HepG2 (cell line): ENCODE results near the gene MINDY2. TPM values are rescaled to one million over a fixed set of nuclear protein-coding genes. Genes with fewer than 3 reads are reported as not detected.

Source experiments
- ATM ChIP-seq: fragments of 450-650 bp; IDR thresholded peaks from 2 replicates; pipeline ENCODE4 v1.7.1; 2017; ENCODE audit warnings: mild to moderate bottlenecking, borderline replicate concordance
- BCL3 ChIP-seq: sonication (generic); formaldehyde crosslinking; IDR thresholded peaks from 2 replicates; pipeline ENCODE4 v1.5.1; 2020; ENCODE audit warnings: mild to moderate bottlenecking, missing genetic modification reagents, moderate library complexity
- DMAP1 ChIP-seq: IDR thresholded peaks from 2 replicates; pipeline ENCODE4 v1.6.1; 2016
- MYPOP ChIP-seq: sonication (generic); formaldehyde crosslinking; IDR thresholded peaks from 2 replicates; pipeline ENCODE4 v1.8.1; 2023; ENCODE audit warnings: mild to moderate bottlenecking, moderate library complexity, missing genetic modification reagents
- POLR2AphosphoS5 ChIP-seq: IDR thresholded peaks from 2 replicates; pipeline ENCODE4 v1.6.1; 2012; ENCODE audit warnings: low read depth, low read length
- RBM39 ChIP-seq: fragments of 200-400 bp; formaldehyde crosslinking; IDR thresholded peaks from one replicate; pipeline ENCODE4 v1.6.1; 2018; ENCODE audit warnings: antibody characterized with exemption, mild to moderate bottlenecking, low read depth, low read length; ENCODE audit not compliant: poor library complexity, severe bottlenecking
- RFX1 ChIP-seq: fragments of 450-650 bp; IDR thresholded peaks from 2 replicates; pipeline ENCODE4 v1.6.1; 2017
- THRA ChIP-seq: sonication (generic); formaldehyde crosslinking; IDR thresholded peaks from 2 replicates; pipeline ENCODE4 v1.4.0; 2020; ENCODE audit warnings: missing genetic modification reagents, borderline replicate concordance
- XRCC5 ChIP-seq: fragments of 200-400 bp; formaldehyde crosslinking; optimal IDR thresholded peaks from 2 replicates; pipeline ENCODE3; 2017; ENCODE audit warnings: mild to moderate bottlenecking, low read length
- ZBTB26 ChIP-seq: IDR thresholded peaks from 2 replicates; pipeline ENCODE4 v1.6.1; 2016; ENCODE audit warnings: missing compliant biosample characterization, missing genetic modification reagents, borderline replicate concordance
- ZBTB7B ChIP-seq: sonication (generic); formaldehyde crosslinking; IDR thresholded peaks from 2 replicates; pipeline ENCODE4 v1.4.0; 2020; ENCODE audit warnings: missing genetic modification reagents
- ZMAT3 ChIP-seq: sonication (generic); formaldehyde crosslinking; conservative IDR thresholded peaks from 2 replicates; pipeline ENCODE4 v1.7.0; 2021; ENCODE audit warnings: missing genetic modification reagents
- ZNF136 ChIP-seq: sonication (generic); formaldehyde crosslinking; IDR thresholded peaks from 2 replicates; pipeline ENCODE4 v1.8.1; 2022; ENCODE audit warnings: low read depth, mild to moderate bottlenecking, moderate library complexity, missing genetic modification reagents
- ZNF354B ChIP-seq: sonication (generic); formaldehyde crosslinking; IDR thresholded peaks from 2 replicates; pipeline ENCODE4 v1.8.0; 2022; ENCODE audit warnings: mild to moderate bottlenecking, missing genetic modification reagents
- ZNF569 ChIP-seq: sonication (generic); formaldehyde crosslinking; IDR thresholded peaks from 2 replicates; pipeline ENCODE4 v1.5.0; 2020; ENCODE audit warnings: mild to moderate bottlenecking, missing genetic modification reagents, moderate library complexity, borderline replicate concordance
- ZNF687 ChIP-seq: sonication (generic); formaldehyde crosslinking; IDR thresholded peaks from 2 replicates; pipeline ENCODE4 v1.5.1; 2020; ENCODE audit warnings: mild to moderate bottlenecking, missing genetic modification reagents, moderate library complexity
- ZNF720 ChIP-seq: sonication (generic); formaldehyde crosslinking; IDR thresholded peaks from 2 replicates; pipeline ENCODE4 v1.4.0; 2020; ENCODE audit warnings: missing genetic modification reagents
- polyA plus RNA-seq, 8 experiments: library from polyadenylated mRNA; depleted of rRNA in 3 of 8; stranded (reverse) in 7 of 8; unstranded in 1 of 8; fragments of >200 nt; fragmentation: Illumina TruSeq in 4 of 8; extraction: Trizol in 4 of 8; gene quantifications; 2 replicates each; pipeline versions ENCODE4 v1.2.1 to v1.2.3, GENCODE V29; 2011 to 2016; ENCODE audit warnings: low read depth in 4 of 8, missing spikeins in 1 of 8, mixed read lengths in 1 of 8; ENCODE audit not compliant: insufficient read depth in 1 of 8
- total RNA-seq, 5 experiments: library from RNA; depleted of rRNA; stranded (reverse); fragments of >200 nt; fragmentation: Illumina TruSeq; extraction: Trizol; gene quantifications; 2 replicates each; pipeline ENCODE4 v1.2.3, GENCODE V29; 2016; ENCODE audit warnings: low read depth in 1 of 5
- TF ChIP-seq, protein P1 (sequence below): sonication (generic); formaldehyde crosslinking; conservative IDR thresholded peaks from 2 replicates; pipeline ENCODE4 v1.5.0; 2020; ENCODE audit warnings: missing genetic modification reagents

MINDY2 gene
- total and polyA plus RNA-seq, 2 of the 13 experiments (the other 11 are each of a cell fraction or from before 2014, with no cell fraction given): 7.2 to 12.6 TPM

DNA sequence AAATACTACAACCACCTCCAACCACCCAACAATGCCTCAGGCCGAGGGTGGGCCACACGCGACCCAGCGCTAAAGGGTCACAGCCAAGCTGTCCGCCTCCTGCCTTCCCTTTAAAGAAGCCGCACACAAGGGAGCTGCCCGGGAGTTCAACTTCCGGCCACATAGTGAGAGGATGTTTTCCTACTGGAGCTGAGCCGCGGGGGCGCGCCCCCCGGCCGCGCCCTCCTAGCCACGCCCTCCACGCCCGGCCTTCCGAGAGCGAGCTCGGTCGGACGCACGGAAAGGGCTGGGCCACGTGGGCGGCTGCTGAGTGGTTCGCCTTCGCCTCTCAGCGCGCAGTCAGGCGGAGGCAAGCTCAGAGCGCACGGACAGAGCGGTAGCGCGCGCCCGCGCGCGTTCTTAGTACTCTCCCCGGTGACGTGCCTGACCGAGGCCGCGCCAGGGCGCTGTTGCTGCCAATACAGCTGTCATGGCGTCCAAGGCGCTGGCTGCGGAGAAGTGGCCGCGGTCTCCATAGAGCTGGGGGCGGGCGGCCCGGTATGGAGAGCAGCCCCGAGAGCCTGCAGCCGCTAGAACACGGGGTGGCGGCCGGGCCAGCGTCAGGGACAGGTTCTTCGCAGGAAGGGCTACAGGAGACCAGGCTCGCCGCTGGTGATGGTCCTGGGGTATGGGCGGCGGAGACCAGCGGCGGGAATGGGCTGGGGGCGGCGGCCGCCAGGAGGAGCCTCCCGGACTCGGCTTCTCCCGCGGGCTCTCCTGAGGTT lies at the start of gene MINDY2 (continued):
- TF ChIP-seq BCL3 (no peak), ATM (no peak), DMAP1 (CRISPR knock-in tag) (peak; percentile 70; the same call in 1 of the 2 replicates), ZBTB26 (CRISPR knock-in tag) (peak; percentile 29; the same call in 1 of the 2 replicates), ZNF569 (CRISPR knock-in tag) (0 out of 2 replicates have a peak, but pooled peaks have one; percentile 26), ZNF720 (CRISPR knock-in tag) (no peak), MYPOP (CRISPR knock-in tag) (peak; percentile 99), ZBTB7B (CRISPR knock-in tag) (peak; percentile 80), RFX1 (no peak), POLR2AphosphoS5 (peak; percentile 75), RBM39 (peak; percentile 39), ZNF136 (peak; percentile 91), ZNF354B (CRISPR knock-in tag) (no peak), THRA (CRISPR knock-in tag) (0 out of 2 replicates have a peak, but pooled peaks have one; percentile 4), XRCC5 (peak; percentile 40), ZMAT3 (CRISPR knock-in tag) (peak; percentile 59; the same call in 1 of the 2 replicates), ZNF687 (CRISPR knock-in tag) (peak; percentile 94)
- TF ChIP-seq, protein P1, sequence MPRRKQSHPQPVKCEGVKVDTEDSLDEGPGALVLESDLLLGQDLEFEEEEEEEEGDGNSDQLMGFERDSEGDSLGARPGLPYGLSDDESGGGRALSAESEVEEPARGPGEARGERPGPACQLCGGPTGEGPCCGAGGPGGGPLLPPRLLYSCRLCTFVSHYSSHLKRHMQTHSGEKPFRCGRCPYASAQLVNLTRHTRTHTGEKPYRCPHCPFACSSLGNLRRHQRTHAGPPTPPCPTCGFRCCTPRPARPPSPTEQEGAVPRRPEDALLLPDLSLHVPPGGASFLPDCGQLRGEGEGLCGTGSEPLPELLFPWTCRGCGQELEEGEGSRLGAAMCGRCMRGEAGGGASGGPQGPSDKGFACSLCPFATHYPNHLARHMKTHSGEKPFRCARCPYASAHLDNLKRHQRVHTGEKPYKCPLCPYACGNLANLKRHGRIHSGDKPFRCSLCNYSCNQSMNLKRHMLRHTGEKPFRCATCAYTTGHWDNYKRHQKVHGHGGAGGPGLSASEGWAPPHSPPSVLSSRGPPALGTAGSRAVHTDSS: no peak
